ENCODE measurements around the gene PHC3.
"Not testable (repeated sequence)": the region's sequence is repeated elsewhere in the genome, so short reads cannot be mapped to it uniquely, and the experiment has no call there.

The PHC3 gene

DNA sequence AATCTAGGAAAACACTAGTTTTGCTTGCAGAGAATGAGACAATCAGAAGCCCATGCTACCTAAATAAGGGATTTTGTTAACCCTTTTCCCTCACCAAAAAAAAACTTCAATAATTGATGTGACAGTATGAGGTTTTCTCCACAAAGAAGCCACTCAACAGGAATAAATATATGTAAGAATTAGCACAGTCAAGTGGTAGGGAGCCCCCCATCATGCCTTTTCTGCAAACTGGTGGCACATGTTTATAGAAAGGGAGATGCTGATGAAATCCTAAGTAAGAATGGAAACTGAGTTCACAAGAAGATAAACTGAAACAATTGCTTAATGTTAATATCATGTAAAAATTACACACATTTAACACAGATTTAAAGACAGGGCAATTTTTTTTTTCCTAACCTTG is 51.0 kb downstream of the PHC3 start:
- DNase-seq (ENCODE audit: low read depth in 3 of 3) = no peak

DNA sequence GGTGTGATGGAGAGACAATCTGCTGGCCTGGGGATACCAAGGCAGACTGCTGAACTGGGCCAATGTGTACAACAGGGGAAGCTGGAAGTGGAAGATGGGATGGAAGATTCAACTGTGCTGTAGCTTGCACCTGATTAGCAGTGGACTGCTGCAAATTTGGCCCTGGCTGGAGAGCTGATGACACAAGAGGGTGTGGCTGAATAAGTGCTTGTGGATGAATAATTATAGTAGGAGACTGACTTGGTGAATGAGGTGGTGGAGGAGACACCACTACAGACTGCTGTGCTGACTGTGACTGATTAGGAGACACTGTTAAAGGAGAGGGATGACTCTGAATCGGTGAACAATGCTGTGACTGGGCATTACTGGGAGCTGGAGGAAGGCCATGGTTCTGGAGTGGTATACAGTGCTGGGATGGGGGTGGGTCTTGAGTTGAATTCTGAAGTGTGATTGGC is 52.5 kb downstream of the PHC3 start:
- DNase-seq (ENCODE audit: low read depth in 3 of 3) = no peak

DNA sequence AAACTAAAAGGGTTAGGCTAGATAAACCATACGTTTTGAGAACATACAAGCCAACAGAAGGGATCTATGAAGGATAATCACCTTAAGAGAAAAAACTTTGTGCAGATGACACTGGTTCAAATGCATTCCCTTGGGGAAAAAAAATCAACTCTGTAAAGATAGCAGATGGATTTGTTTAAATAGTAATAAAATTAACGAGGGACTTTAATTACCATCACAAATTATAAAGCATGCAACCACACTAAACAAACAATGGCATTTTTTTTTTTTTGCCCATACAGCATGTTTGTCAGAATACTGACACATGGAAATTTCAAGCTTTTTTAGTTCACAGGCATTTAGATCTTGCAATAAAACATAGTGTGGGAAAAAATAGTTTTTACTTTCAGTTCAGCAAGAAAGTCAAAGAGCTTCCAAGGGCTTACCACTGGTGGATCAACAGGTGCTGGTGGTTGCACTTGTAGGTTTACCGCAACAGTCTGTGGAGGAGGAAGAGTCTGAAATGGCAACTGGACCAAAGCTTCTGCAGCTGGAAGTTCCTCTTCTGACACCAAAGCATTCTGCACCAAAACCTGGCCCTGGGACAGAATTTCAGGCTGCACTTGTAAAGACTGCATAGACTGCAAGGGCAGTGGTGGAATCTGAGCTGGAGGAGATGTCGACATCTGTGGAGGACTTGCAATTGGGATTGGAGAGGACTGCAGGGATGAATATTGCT is 53.1 kb downstream of the PHC3 start:
- no peak for DNase-seq (ENCODE audit: low read depth in 3 of 3)

DNA sequence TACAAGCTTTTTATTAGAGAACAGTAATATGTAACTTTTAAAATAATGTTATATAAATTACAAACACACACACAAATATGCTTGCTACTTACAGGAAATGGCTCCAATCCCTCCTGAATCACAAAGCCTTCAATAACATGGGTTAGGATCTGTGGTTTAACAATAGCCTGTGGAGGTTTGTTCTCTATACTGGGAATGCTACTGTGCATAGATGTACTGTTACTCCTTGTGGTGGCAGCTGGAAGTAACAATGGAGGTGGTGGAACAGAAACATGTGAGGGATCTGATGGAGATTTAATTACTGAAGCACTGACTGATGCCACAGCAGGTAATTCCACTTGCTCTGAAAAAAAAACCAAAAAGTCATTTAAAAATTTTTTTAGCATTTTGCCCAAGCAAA is 64.4 kb downstream of the PHC3 start:
- no peak for DNase-seq (ENCODE audit: low read depth in 3 of 3)

DNA sequence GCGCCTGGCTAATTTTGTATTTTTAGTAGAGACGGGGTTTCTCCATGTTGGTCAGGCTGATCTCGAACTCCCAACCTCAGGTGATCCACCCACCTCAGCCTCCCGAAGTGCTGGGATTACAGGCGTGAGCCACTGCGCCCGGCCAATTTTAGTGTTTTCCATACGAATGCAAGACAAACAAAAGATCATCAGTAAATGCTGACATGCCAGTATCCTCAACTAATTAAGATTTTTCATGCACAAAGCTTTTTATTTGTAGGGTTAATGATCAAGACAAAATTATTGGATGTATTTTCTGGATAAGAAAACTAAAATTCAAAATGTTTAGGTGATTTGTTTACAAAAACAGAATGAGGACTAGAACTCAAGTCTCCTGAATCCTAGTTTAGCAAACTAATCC is 67.4 kb downstream of the PHC3 start:
- DNase-seq (ENCODE audit: low read depth in 3 of 3) = not testable (repeated sequence)

DNA sequence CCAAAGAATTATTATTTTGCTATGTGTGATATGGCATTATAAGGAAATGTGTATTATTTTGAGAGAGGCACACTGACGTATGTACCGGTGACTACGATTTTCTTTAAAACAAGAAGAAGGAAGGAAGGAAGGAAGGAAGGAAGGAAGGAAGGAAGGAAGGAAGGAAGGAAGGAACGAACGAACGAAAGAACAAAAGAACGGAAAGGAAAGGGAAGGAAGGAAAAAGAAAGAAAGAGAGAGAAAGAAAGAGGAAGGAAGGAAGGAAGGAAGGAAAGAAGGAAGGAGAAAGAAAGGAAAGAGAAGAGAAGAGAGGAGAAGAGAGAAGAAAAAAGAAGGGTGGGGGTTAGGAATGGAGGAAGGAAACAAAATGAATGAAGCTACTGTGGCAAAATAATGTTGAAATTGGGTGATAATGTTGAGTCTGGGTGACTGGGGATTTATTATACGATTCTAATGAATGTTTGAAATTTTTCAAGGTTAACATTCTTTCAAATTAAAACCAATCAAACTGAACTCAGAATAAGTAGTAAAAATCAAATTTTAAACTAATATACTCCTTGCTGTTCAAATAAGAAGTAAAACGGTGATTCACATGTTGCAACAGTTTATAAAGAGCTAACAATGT is 70.3 kb downstream of the PHC3 start:
- DNase-seq (ENCODE audit: low read depth in 3 of 3) = no peak

DNA sequence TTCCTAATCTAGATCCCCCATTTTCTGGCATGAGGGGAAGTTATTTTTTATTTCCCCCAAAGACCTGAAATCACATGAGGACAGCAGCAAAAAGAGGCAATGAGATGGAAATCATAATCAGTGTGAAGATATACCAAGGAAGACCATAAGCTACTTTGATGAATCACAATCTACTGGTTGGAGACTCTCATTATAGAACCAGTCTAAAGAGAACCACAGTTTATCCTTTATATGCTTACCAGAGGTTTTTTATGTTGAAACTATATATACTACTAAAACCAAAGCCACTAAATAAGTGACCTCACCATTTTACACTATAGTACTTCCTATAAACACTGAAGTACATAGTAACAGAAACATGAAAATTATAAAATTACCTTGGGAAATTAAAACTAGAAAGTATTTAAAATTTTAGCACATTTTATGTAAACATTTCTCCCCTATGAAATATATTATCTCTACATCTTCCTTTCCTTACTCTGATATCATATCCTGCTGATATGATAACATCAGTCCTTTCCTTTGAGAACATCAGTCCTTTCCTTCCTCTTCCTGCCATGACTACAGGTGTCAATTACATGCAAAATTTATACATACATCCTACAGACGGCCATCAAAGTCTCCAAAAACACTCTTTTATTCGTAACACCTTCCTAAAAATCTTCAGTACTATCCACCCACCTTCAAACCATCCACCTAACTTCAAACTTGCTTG is 71.8 kb downstream of the PHC3 start:
- DNase-seq (ENCODE audit: low read depth in 3 of 3) = no peak

DNA sequence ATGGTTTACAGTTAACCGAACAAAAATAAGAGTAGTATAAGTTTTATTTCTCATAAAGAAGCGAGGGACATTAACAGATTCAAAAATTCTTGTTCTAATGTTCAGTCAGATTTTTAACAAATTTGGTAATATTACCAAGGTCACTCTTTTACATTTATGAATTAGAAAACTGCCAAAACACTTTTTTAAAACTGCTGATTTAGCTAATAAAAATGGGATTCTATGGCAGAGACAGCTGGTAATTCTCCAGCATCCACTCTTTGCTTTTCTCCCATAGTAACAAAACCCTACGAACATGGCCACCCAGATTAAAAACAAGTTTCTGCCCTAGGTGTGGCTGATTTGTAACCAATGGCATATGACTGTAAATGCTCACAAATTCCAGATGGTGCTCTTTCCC is 72.6 kb downstream of the PHC3 start:
- no peak for DNase-seq (ENCODE audit: low read depth in 3 of 3)

DNA sequence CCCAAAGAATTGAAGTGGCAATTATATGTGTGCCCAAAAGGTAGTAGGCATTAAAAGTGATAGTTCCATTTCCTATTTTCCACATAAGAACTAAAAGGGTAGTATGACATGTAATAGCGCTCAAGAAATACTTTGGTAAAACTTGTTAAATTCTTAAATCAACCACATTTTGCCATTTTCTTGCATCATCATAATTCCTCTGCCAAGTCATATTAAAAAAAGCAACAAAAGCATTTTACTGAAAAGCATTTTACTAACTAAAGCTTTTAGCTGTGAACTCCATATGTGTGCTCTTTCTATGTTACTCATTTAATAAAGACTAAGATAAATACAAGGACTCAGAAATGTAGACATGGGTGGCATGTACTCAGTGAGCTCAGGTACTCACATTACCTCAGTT is 73.6 kb downstream of the PHC3 start:
- no peak for DNase-seq (ENCODE audit: low read depth in 3 of 3)

DNA sequence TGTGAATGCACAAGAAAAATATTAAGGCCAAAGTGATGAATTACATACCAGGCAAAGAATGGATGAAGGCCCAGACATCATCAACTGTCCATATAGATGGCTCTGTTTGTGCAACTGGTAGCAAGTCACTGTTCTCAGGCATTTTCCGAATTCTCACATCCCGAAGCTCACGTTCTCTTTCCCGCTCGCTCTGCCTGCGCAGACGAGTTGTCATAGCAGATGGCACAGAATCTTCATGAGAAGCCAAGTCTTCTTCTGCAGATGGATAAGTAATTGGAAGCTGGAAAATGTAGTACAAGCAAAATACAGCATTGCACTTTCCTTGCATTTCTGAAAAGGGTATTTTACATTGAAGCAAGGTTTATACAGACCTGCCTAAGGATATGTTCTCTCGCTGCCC is 79.1 kb downstream of the PHC3 start:
- no peak for DNase-seq (ENCODE audit: low read depth in 3 of 3)

DNA sequence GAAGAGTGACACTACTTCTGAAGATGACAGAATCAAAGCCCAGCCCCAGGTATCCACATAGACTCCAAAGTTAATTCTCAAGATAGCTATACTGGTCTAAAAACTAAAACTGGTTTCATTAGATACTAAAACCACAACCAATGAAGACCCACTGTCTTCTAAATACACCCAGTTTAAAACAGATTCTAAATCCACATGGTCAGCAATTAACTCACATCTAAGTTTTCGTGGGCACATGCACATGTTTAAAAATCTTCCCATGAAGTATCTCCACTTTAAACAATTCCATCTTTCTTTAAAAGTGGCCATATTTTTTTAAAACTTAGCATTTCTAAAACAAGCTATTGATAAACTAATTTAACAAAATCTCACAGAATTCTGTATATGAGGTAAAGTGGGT is 80.6 kb downstream of the PHC3 start:
- no peak for DNase-seq (ENCODE audit: low read depth in 3 of 3)

DNA sequence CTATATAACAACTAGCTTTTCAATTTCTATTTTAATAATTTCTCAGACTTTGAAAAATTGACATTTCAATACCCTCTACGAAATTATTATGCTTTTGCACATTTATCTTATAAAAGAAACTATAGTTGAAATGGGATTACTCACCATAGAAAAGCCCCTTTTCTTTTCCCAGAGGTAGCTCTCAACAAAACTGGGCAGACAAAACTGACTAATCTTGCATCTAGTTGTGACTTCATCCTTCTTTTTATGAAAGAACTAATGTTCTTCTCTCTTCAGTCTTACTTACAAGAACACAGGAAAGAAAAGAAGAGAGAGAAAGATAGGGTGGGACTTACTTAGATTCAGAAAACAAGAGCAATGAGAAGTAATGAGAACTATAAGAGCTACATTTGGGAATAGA is 82.8 kb downstream of the PHC3 start:
- DNase-seq (ENCODE audit: low read depth in 3 of 3) = no peak

DNA sequence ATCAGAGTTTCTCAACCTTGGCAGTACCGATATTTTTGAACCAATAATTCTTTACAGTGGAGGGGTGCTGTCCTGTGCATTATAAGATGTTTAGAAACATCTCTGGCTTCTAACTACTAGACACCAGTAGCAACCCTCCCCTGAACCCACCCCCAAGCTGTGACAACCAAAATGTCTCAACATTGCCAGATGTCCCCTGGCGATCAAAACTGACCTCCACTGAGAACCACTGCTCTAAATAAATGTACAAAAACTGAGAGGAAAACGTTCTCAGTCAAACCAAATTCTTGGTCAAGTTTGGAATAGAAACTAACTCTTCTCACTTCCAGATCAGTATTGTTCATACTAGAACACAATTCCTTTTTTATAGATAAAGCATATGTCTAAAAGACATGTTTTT is 85.2 kb downstream of the PHC3 start:
- no peak for DNase-seq (ENCODE audit: low read depth in 3 of 3)

DNA sequence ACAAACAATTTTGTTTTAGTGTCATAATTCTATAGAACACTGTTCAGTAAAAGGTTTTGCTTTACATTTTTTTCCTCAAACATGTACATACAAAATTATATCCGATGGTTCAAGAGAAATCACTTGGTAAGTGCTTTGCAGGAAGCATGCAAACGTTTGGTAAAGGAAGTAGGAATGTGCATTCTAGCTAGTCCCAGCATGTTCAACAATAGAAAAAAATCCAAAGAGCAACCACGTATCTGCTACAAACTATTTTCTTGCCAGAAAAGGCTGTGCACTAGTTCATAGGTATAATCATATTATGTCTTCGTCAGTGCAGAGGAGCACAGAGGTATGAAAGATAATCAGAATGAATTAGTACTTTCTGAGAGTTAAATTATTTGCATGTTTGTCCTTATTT is 85.8 kb downstream of the PHC3 start:
- DNase-seq (ENCODE audit: low read depth in 3 of 3) = no peak

DNA sequence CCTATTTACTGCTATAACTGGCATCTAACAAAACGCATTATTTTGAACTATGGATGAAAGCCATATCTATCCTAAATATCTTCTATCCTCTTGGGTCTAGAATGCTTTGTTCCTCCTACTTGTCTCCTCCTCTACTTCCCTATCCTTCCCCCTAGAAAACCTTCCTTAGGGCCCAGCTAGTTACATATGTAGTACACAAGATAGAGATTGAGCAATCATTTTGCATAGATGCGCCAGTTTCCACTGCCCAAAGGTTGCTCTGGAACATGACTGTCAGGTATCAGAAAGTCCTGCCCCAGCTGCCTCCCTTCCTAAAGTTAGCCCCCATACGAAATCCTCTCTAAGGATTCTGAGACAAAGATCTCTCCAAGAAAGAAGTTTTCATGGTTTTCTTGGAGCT is 88.6 kb downstream of the PHC3 start:
- no peak for DNase-seq (ENCODE audit: low read depth in 3 of 3)

DNA sequence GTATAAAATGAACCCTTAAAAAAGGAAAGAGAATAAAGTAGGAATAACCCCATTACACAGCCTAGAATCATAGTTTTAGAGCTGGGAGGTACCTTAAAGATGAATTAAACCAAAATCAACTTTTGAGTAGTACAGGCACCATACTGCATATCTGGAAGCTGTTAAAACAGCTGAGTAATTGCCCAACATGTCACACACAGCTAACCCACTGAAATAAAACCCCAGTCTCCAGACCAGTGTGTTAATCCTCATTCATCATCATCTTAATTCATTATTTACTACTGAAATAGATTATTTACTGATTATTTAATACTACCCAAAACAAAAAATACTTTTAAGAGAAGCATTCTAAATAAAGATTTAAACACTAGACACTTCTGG is 90.9 kb downstream of the PHC3 start:
- DNase-seq (ENCODE audit: low read depth in 3 of 3) = no peak

DNA sequence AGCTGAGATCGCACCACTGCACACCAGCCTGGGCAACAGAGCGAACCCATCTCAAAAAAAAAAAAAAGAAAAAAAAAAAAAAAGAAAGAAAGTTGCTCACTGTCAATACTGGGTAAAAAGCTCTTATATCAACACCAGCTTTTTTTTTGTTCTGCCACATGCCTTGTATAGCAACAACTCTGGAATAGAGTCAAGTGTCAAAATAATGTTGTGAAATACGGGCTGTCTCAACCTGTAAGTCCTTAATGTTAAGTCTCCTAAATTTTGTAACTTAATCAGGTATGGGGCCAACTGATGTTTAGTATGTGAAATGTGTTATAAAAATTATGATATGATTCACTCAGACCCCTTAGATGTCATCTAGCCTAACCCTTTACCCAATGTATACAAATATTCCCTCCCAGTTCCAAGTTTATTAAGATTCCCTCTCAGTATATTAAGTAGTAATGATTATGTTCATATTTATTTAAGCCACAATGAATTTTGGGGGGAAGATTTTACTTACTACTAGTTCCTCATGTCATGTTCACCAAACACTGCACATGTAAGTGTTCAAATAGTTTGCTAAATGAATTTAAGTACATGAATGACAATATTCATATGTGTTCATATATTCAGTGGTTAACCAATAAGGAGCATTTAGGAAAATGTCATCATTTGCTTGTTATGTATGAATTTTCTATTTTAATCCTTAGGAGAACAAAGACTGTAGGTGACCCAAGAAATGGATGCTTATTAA is 91.5 kb downstream of the PHC3 start:
- DNase-seq (ENCODE audit: low read depth in 3 of 3) = no peak

DNA sequence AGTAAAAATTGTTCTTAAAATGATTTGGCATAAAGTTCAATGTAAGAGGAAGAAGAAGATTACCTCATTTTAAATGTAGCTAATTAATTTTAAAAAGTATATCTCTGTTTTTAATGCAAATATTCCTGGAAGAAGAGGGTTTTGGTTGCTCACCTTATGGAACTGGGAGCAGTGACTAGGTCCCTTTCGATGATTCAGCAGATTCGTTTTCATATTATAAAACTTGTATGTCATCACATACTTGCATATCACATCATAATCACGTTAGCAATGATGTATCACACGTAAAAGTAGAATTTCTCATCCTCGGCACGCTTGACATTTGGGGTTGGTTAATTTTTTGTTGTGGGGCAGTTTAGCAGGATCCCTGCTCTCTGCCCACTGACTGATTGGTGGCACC is 96.1 kb downstream of the PHC3 start:
- DNase-seq (ENCODE audit: low read depth in 3 of 3) = no peak

DNA sequence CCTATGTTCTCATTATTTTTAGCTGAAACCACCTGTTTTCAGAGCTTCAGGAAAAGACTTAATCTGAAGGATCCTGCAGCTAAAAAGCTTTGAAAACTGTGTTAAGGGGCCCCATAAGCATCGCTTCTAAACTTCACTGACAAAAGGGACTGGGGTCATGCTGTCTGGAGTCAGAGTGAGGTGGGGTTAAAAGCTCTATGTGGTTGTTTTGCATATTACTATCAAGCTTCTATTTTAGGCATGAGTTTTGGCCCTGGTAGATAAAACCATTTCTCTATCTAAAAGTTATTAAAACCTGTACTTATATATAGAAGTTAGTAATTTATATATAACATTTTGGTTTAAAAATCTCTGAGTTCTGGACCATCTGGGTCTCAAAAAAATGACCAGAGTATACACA is 98.2 kb downstream of the PHC3 start:
- DNase-seq (ENCODE audit: low read depth in 3 of 3) = no peak

DNA sequence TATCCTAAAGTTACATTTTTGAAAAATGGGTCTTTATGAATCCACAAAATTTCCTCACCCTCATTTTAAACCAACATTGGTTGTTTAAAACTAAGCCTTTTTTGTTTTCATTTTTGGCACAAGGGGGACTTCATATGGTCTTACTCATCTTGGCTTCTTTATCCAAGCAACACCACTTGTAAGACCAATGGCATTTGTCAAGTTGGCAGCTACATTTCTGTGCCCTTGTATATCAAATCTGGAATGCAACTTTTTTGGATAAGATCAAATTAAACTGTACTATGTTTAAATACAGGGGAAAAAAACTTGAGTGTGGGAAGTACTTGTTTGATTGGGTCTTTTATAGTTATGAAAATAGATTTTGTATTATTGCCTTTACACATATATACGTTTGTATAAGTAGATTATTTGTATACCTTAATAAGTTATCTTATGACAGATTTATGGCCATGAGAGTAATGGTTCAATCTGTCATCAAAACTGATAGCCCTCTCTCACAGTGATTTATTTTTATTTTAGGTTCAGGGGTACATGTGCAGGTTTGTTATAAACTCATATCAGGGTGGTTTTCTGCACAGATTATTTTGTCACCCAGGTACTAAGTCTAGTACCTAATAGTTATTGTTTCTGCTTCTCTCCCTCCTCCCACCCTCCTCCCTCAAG is 100.3 kb downstream of the PHC3 start:
- DNase-seq (ENCODE audit: low read depth in 3 of 3) = no peak

DNA sequence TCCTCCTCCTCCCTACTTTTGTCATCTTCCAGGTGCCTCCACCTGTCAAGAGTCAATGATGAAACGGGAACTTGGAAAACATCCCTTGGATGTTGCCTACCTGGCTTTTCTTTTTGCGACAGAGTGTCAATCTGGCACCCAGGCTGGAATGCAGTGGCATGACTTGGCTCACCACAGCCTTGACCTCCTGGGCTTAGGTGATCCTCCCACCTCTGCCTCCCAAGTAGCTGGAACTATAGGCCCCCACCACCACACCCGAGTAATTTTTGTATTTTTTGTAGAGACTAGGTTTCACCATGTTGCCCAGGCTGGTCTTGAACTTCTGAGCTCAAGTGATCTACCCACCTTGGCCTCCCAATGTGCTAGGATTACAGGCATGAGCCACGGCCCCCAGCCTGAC is 100.9 kb downstream of the PHC3 start:
- DNase-seq (ENCODE audit: low read depth in 3 of 3) = no peak

DNA sequence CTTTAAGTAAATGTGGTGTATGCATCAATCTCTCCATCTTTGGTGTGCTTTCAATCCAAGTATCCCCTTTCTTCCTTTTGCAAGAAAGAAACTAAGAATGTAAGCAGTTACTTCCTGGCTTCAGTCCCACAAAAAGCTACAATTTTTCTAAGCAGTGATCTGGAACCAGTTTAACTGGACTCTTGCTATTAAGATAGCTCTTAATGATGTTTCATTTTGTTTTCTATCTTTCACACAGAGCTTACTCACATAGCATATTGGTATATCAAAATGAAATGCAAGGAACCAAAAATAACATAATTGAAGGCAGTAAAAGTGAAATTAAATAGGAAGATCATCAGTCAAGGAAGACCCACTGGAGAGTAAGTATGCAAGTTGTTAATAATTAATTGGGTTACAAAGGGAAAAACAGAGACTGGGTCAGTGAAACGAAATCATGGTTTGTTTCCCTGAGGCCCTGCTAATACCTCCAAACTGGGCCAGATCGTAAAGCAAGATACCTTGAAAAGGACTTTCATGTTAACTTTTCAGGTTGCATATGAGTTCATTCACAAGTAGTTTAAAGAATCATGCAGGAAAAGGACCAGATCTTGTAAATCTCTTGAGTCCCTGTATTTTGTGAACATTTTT is 101.9 kb downstream of the PHC3 start:
- no peak for DNase-seq (ENCODE audit: low read depth in 3 of 3)
